Measurements from ENCODE around the gene ANKRD27.

- TF ChIP-seq, protein P1, sequence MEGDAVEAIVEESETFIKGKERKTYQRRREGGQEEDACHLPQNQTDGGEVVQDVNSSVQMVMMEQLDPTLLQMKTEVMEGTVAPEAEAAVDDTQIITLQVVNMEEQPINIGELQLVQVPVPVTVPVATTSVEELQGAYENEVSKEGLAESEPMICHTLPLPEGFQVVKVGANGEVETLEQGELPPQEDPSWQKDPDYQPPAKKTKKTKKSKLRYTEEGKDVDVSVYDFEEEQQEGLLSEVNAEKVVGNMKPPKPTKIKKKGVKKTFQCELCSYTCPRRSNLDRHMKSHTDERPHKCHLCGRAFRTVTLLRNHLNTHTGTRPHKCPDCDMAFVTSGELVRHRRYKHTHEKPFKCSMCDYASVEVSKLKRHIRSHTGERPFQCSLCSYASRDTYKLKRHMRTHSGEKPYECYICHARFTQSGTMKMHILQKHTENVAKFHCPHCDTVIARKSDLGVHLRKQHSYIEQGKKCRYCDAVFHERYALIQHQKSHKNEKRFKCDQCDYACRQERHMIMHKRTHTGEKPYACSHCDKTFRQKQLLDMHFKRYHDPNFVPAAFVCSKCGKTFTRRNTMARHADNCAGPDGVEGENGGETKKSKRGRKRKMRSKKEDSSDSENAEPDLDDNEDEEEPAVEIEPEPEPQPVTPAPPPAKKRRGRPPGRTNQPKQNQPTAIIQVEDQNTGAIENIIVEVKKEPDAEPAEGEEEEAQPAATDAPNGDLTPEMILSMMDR (IDR thresholded peaks at IDR 0.05) = no peak
- TF ChIP-seq TCF7L2 (IDR thresholded peaks at IDR 0.05; ENCODE audit: low read depth, low read length) (no peak), SIN3A (IDR thresholded peaks at IDR 0.05; ENCODE audit: borderline replicate concordance, insufficient read depth, low read depth, low read length) (no peak), REST (IDR thresholded peaks at IDR 0.05; ENCODE audit: insufficient read depth in 1 of 2, low read depth in 2 of 2, low read length in 1 of 2) (no peak)
Observed at GRCh38 chr19:32708457-32708856, 33.5 kb upstream of the ANKRD27 start.

All from Panc1 (cell line).